Peyer's patch (tissue), 4 donors: ENCODE data around the gene ZCRB1. TPM values are rescaled to one million over a fixed set of nuclear protein-coding genes. Genes with fewer than 3 reads are reported as not detected.

Experiments
- DNase-seq, 3 donors: peaks; one replicate each; pipeline ENCODE4 v3.0.0-alpha.2; 2017 to 2019
- H3K27ac ChIP-seq, 4 donors: fragments of 200-600 bp; sonication (generic); one replicate each; pipeline ENCODE4 v1.5.1; 2016 to 2019
- H3K27me3 ChIP-seq, 2 donors: fragments of 200-600 bp; sonication (generic); one replicate each; pipeline ENCODE4 v1.5.1; 2019
- H3K36me3 ChIP-seq, 3 donors: fragments of 200-600 bp; sonication (generic); one replicate each; pipeline ENCODE4 v1.5.1; 2016 to 2019
- H3K4me1 ChIP-seq, 4 donors: fragments of 200-600 bp; sonication (generic); one replicate each; pipeline ENCODE4 v1.5.1; 2016 to 2019
- H3K4me3 ChIP-seq, 4 donors: fragments of 200-600 bp; sonication (generic); 1 replicate in 3 of 4; 2 replicates in 1 of 4; pipeline ENCODE4 v1.5.1; 2016 to 2019; ENCODE audit warnings: mild to moderate bottlenecking in 1 of 4
- H3K9me3 ChIP-seq, 4 donors: fragments of 200-600 bp; sonication (generic); one replicate each; pipeline ENCODE4 v1.5.1; 2016 to 2019; ENCODE audit warnings: mild to moderate bottlenecking in 1 of 4
- CTCF ChIP-seq, 6 experiments: fragments of 450-650 bp in 4 of 6; fragments of 200-600 bp in 2 of 6; sonication (generic) in 1 of 6; IDR thresholded peaks; one replicate each; pipeline ENCODE4 v1.5.1; 2017 to 2019; ENCODE audit warnings: antibody characterized with exemption in 6 of 6, mild to moderate bottlenecking in 3 of 6, moderate library complexity in 1 of 6
- POLR2A ChIP-seq, 2 donors: fragments of 450-650 bp; IDR thresholded peaks; one replicate each; pipeline ENCODE4 v1.5.1; 2017; ENCODE audit warnings: antibody characterized with exemption in 2 of 2, mild to moderate bottlenecking in 2 of 2, moderate library complexity in 2 of 2
- total RNA-seq, 4 donors: library from RNA; depleted of rRNA; stranded (reverse); fragments of >200 nt; gene quantifications; one replicate each; pipeline ENCODE4 v1.1.0, GENCODE V29; 2016

ZCRB1 gene
- total RNA-seq, 4 donors from 2014 or later, result 9.1 to 18.7 (median 12.2) TPM

- Histone ChIP-seq H3K9me3 (no peaks in the 10 kb centered on the region), H3K36me3 (no peaks in the 10 kb centered on the region), H3K4me1 (no peaks in the 10 kb centered on the region), H3K27ac (no peak overlapping the region), H3K4me3 (no peak overlapping the region), H3K27me3 (no peaks in the 10 kb centered on the region)
- no peak for DNase-seq
- TF ChIP-seq POLR2A (IDR thresholded peaks at IDR 0.05) (no peak), CTCF (IDR thresholded peaks at IDR 0.05) (no peak)
These were observed 26.2 kb downstream of the ZCRB1 start for GRCh38 chr12:42299392-42300308.

GRCh38 chr12:42298887-42299286 lies 27.0 kb downstream of the ZCRB1 start:
- no peak for TF ChIP-seq POLR2A (IDR thresholded peaks at IDR 0.05)
- no peak for TF ChIP-seq CTCF (IDR thresholded peaks at IDR 0.05)
- no peak for DNase-seq
- no peak overlapping the region for H3K27ac ChIP-seq

GRCh38 chr12:42296503-42297109 lies 29.3 kb downstream of the ZCRB1 start:
- Histone ChIP-seq H3K9me3 (no peaks in the 10 kb centered on the region), H3K4me3 (no peak overlapping the region), H3K27me3 (no peaks in the 10 kb centered on the region), H3K36me3 (no peaks in the 10 kb centered on the region), H3K27ac (no peak overlapping the region), H3K4me1 (no peaks in the 10 kb centered on the region)
- TF ChIP-seq POLR2A (IDR thresholded peaks at IDR 0.05), result no peak
- TF ChIP-seq CTCF (IDR thresholded peaks at IDR 0.05), result peak in 2 of 6 experiments; percentile 18 to 26
- DNase-seq, result no peak

More at GRCh38 chr12:42298887-42299286, 27.0 kb downstream of the ZCRB1 start:
- Histone ChIP-seq H3K36me3 (no peaks in the 10 kb centered on the region), H3K9me3 (no peaks in the 10 kb centered on the region), H3K27me3 (no peaks in the 10 kb centered on the region), H3K4me3 (no peak overlapping the region), H3K4me1 (no peaks in the 10 kb centered on the region)

GRCh38 chr12:42291680-42292079 lies 34.2 kb downstream of the ZCRB1 start:
- H3K27me3 ChIP-seq, result no peaks in the 10 kb centered on the region
- no peak for TF ChIP-seq POLR2A (IDR thresholded peaks at IDR 0.05)
- no peak for TF ChIP-seq CTCF (IDR thresholded peaks at IDR 0.05)
- no peak overlapping the region for H3K27ac ChIP-seq
- no peak overlapping the region for H3K4me3 ChIP-seq
- DNase-seq, result no peak
- H3K36me3 ChIP-seq, result no peaks in the 10 kb centered on the region
- H3K4me1 ChIP-seq, result no peaks in the 10 kb centered on the region
- H3K9me3 ChIP-seq, result no peaks in the 10 kb centered on the region

GRCh38 chr12:42288544-42288943 lies 37.4 kb downstream of the ZCRB1 start:
- no peak overlapping the region for H3K4me3 ChIP-seq
- H3K36me3 ChIP-seq, result no peaks in the 10 kb centered on the region
- H3K27me3 ChIP-seq, result no peaks in the 10 kb centered on the region
- no peak overlapping the region for H3K27ac ChIP-seq
- H3K4me1 ChIP-seq, result no peaks in the 10 kb centered on the region
- no peak for TF ChIP-seq CTCF (IDR thresholded peaks at IDR 0.05)
- TF ChIP-seq POLR2A (IDR thresholded peaks at IDR 0.05), result no peak
- no peak for DNase-seq
- H3K9me3 ChIP-seq, result no peaks in the 10 kb centered on the region
